ENCODE measurements around the gene CAPN1. TPM values are rescaled to one million over a fixed set of nuclear protein-coding genes. Genes with fewer than 3 reads are reported as not detected.

CAPN1 gene
- total RNA-seq, 1 experiment from 2014 or later = 175 TPM

- Histone ChIP-seq H3K56ac (ENCODE audit: insufficient read length, low read depth, low read length) (no peak overlapping the region), H2BK20ac (ENCODE audit: low read depth, low read length, poor library complexity, severe bottlenecking) (no peak overlapping the region), H2BK120ac (ENCODE audit: low read depth, low read length, poor library complexity, severe bottlenecking) (no peak overlapping the region), H3K9ac (ENCODE audit: extremely low read depth, insufficient read length, low read length) (no peak overlapping the region), H3K23me2 (ENCODE audit: insufficient read length, low read depth, low read length, poor library complexity, severe bottlenecking) (no peaks in the 10 kb centered on the region), H3K4me2 (ENCODE audit: insufficient read depth, insufficient read length, low read length) (no peak overlapping the region), H3T11ph (ENCODE audit: low read length) (no peak overlapping the region), H2AFZ (ENCODE audit: low read length) (no peak overlapping the region), H3K18ac (ENCODE audit: insufficient read length, low read depth, low read length) (no peak overlapping the region), H3K79me2 (ENCODE audit: insufficient read depth, low read length) (no peaks in the 10 kb centered on the region), H3K4ac (ENCODE audit: low read depth, low read length) (no peak overlapping the region), H3K27ac (ENCODE audit: insufficient read length, low read depth, low read length) (no peak overlapping the region), H4K5ac (ENCODE audit: insufficient read length, low read depth, low read length) (no peak overlapping the region), H3K4me1 (ENCODE audit: insufficient read depth, low read length) (peaks cover 5% of the 10 kb centered on the region), H3K9me3 (ENCODE audit: control insufficient read depth, low read depth, low read length) (no peaks in the 10 kb centered on the region), H4K8ac (replicated peaks; ENCODE audit: insufficient read length, low read depth, low read length) (no peak overlapping the region), H4K91ac (ENCODE audit: insufficient read length, low read depth, low read length) (no peak overlapping the region), H3K23ac (ENCODE audit: insufficient read length, low read depth, low read length) (no peak overlapping the region), H2BK5ac (ENCODE audit: insufficient read length, low read length) (no peak overlapping the region), H2BK12ac (ENCODE audit: insufficient read length, low read depth, low read length) (no peak overlapping the region), H3K14ac (ENCODE audit: insufficient read depth, low read length) (no peak overlapping the region), H2BK15ac (ENCODE audit: low read depth, low read length) (no peak overlapping the region), H4K20me1 (ENCODE audit: control insufficient read depth, insufficient read depth, insufficient read length) (no peaks in the 10 kb centered on the region), H3K79me1 (ENCODE audit: insufficient read depth, low read depth, low read length, poor library complexity, severe bottlenecking) (no peaks in the 10 kb centered on the region), H2AK5ac (ENCODE audit: insufficient read length, low read length) (no peak overlapping the region), H3K27me3 (ENCODE audit: insufficient read depth, low read length) (no peaks in the 10 kb centered on the region)
- Mint-ChIP-seq H3K4me3 (no peak overlapping the region), H3K36me3 (ENCODE audit: insufficient read depth in 1 of 3, low read depth in 3 of 3) (peaks cover 9 to 16% (median 10%) of the 10 kb centered on the region in 3 experiments), H3K27ac (no peak overlapping the region), H3K9me3 (peaks cover 0 to 10% of the 10 kb centered on the region in 2 experiments; a peak in 4 of 5 replicates), H3K4me1 (peaks cover 25 to 27% of the 10 kb centered on the region in 2 experiments), H3K27me3 (ENCODE audit: low read depth) (peaks cover 2% of the 10 kb centered on the region; the same call in 1 of the 2 replicates)
- DNase-seq = no peak
- TF ChIP-seq CTCF (conservative IDR thresholded peaks at IDR 0.05) = no peak
- WGBS (ENCODE audit: extremely low coverage, insufficient read length, low lambda C conversion rate) = no CpG with 5 or more reads among the region's 5 CpGs
Measured at GRCh38 chr11:65241134-65241533, 59.4 kb downstream of the CAPN1 start.

All from H9 (cell line).